Mesenchymal stem cell (in vitro differentiated cells and primary cell): ENCODE data around the gene FNDC11.

Experiments
- DNase-seq: peaks from one replicate; pipeline ENCODE4 v3.0.0-alpha.2; 2013
- H2AFZ ChIP-seq: one replicate; pipeline ENCODE4 v1.6.1; 2013; ENCODE audit warnings: low read depth, mild to moderate bottlenecking, control low read depth, inconsistent platforms, low read length, moderate library complexity
- H2AK5ac ChIP-seq: 2 replicates; pipeline ENCODE4 v1.6.1; 2013; ENCODE audit warnings: low read length, moderate library complexity, mild to moderate bottlenecking, inconsistent platforms; ENCODE audit not compliant: severe bottlenecking
- H2BK120ac ChIP-seq: one replicate; pipeline ENCODE4 v1.6.1; 2013; ENCODE audit warnings: low read depth, mild to moderate bottlenecking, inconsistent platforms, low read length, moderate library complexity
- H2BK12ac ChIP-seq, 2 experiments: one replicate each; pipeline ENCODE4 v1.6.1; 2013; ENCODE audit warnings: inconsistent platforms in 2 of 2, low read length in 2 of 2, mild to moderate bottlenecking in 2 of 2, moderate library complexity in 2 of 2, control low read depth in 1 of 2
- H2BK15ac ChIP-seq: one replicate; pipeline ENCODE4 v1.6.1; 2013; ENCODE audit warnings: mild to moderate bottlenecking, low read depth, inconsistent platforms; ENCODE audit not compliant: poor library complexity, severe bottlenecking
- H2BK5ac ChIP-seq: 2 replicates; pipeline ENCODE4 v1.6.1; 2013; ENCODE audit warnings: low read depth, mild to moderate bottlenecking, low read length, control low read depth, inconsistent platforms; ENCODE audit not compliant: poor library complexity, severe bottlenecking
- H3K14ac ChIP-seq, 2 experiments: one replicate each; pipeline ENCODE4 v1.6.1; 2013; ENCODE audit warnings: inconsistent platforms in 2 of 2, low read length in 2 of 2, control low read depth in 1 of 2, mild to moderate bottlenecking in 1 of 2, moderate library complexity in 1 of 2
- H3K18ac ChIP-seq, 2 experiments: one replicate each; pipeline ENCODE4 v1.6.1; 2013; ENCODE audit warnings: inconsistent platforms in 2 of 2, low read length in 2 of 2, control low read depth in 1 of 2, low read depth in 1 of 2, mild to moderate bottlenecking in 1 of 2
- H3K23ac ChIP-seq, 2 experiments: one replicate each; pipeline ENCODE4 v1.6.1; 2013; ENCODE audit warnings: inconsistent platforms in 2 of 2, low read length in 2 of 2, mild to moderate bottlenecking in 2 of 2, moderate library complexity in 2 of 2, control low read depth in 1 of 2
- H3K27ac ChIP-seq: 2 replicates; pipeline ENCODE4 v1.5.1; 2013; ENCODE audit warnings: mild to moderate bottlenecking, moderate library complexity, low read length, control low read depth, inconsistent platforms; ENCODE audit not compliant: poor library complexity, severe bottlenecking
- H3K27me3 ChIP-seq, 2 experiments: 2 replicates each; pipeline versions ENCODE4 v1.6.1 to v1.7.0; 2013; ENCODE audit warnings: low read length in 2 of 2, mild to moderate bottlenecking in 2 of 2, moderate library complexity in 2 of 2, control low read depth in 1 of 2, inconsistent platforms in 1 of 2; ENCODE audit not compliant: control insufficient read depth in 1 of 2, insufficient read depth in 1 of 2
- H3K36me3 ChIP-seq, 2 experiments: 2 replicates each; pipeline versions ENCODE4 v1.6.1 to v1.7.0; 2013; ENCODE audit warnings: low read length in 2 of 2, control low read depth in 1 of 2, inconsistent platforms in 1 of 2, low read depth in 1 of 2, mild to moderate bottlenecking in 1 of 2; ENCODE audit not compliant: insufficient read depth in 2 of 2, control insufficient read depth in 1 of 2
- H3K4ac ChIP-seq, 2 experiments: one replicate each; pipeline ENCODE4 v1.6.1; 2013; ENCODE audit warnings: inconsistent platforms in 2 of 2, low read length in 2 of 2, mild to moderate bottlenecking in 2 of 2, moderate library complexity in 2 of 2, control low read depth in 1 of 2, low read depth in 1 of 2
- H3K4me1 ChIP-seq: 2 replicates; pipeline ENCODE4 v1.6.1; 2013; ENCODE audit warnings: low read depth, low read length, control low read depth; ENCODE audit not compliant: control insufficient read depth, insufficient read depth
- H3K4me2 ChIP-seq: 2 replicates; pipeline ENCODE4 v1.6.1; 2013; ENCODE audit warnings: low read length, mild to moderate bottlenecking, inconsistent platforms; ENCODE audit not compliant: poor library complexity, severe bottlenecking
- H3K4me3 ChIP-seq, 2 experiments: 2 replicates each; pipeline versions ENCODE4 v1.5.1 to v1.7.0; 2013; ENCODE audit warnings: low read length in 2 of 2, mild to moderate bottlenecking in 2 of 2, control low read depth in 1 of 2, low read depth in 1 of 2; ENCODE audit not compliant: insufficient read depth in 1 of 2
- H3K79me1 ChIP-seq: replicated peaks from 2 replicates; pipeline ENCODE4 v1.6.1; 2013; ENCODE audit warnings: mild to moderate bottlenecking, control low read depth, low read length, inconsistent platforms; ENCODE audit not compliant: poor library complexity, severe bottlenecking
- H3K9ac ChIP-seq: 2 replicates; pipeline ENCODE4 v1.7.0; 2013; ENCODE audit warnings: mild to moderate bottlenecking, low read length, moderate library complexity
- H3K9me3 ChIP-seq: 2 replicates; pipeline ENCODE4 v1.7.0; 2013; ENCODE audit warnings: mild to moderate bottlenecking, low read length; ENCODE audit not compliant: control insufficient read depth
- H4K8ac ChIP-seq: one replicate; pipeline ENCODE4 v1.6.1; 2013; ENCODE audit warnings: inconsistent platforms, mild to moderate bottlenecking, low read length, moderate library complexity
- H4K91ac ChIP-seq: one replicate; pipeline ENCODE4 v1.6.1; 2013; ENCODE audit warnings: mild to moderate bottlenecking, low read length, inconsistent platforms
- WGBS: methylation state at CpG from one replicate; pipeline ENCODE4 v1.1.7; 2013; ENCODE audit warnings: mixed read lengths; 5-methylcytosine and 5-hydroxymethylcytosine counted together

Gene FNDC11

DNA sequence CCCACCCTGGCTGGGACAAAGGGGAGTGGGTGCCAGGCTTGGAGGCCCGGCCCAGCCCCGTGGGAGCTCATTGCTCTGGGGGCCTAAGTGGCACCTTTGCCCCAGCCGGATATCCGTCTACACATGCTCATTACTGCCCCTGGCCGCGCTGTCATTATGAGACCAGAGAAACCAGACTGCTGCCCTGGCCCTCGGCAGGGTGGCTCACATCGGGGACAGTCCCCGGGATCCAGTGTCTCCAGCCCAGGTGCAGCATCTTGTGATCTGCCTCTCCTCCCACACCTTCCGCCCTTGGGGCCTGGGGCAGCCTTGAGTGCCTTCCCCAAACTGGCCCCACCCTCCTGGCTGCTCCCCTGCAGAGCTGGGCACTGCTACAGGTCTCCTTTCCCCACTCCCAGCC, 11.3 kb upstream of the FNDC11 start:
- H4K91ac ChIP-seq: no peak overlapping the region
- H2BK120ac ChIP-seq: no peak overlapping the region
- H3K14ac ChIP-seq: no peak overlapping the region
- no peak overlapping the region for H3K4ac ChIP-seq
- H2AK5ac ChIP-seq: no peak overlapping the region
- H2BK12ac ChIP-seq: no peak overlapping the region
- no peaks in the 10 kb centered on the region for H3K79me1 ChIP-seq
- H3K9me3 ChIP-seq: no peaks in the 10 kb centered on the region
- DNase-seq: no peak
- no peak overlapping the region for H4K8ac ChIP-seq
- H3K36me3 ChIP-seq: no peaks in the 10 kb centered on the region
- H3K4me2 ChIP-seq: no peak overlapping the region
- peaks cover 32% of the 10 kb centered on the region for H3K4me1 ChIP-seq
- no peak overlapping the region for H2BK5ac ChIP-seq
- no peak overlapping the region for H3K27ac ChIP-seq
- H3K9ac ChIP-seq: no peak overlapping the region
- no peak overlapping the region for H3K18ac ChIP-seq
- WGBS: 93% methylated on average over 10 of the region's 10 CpGs
- H3K23ac ChIP-seq: no peak overlapping the region
- no peak overlapping the region for H2AFZ ChIP-seq
- H3K4me3 ChIP-seq: no peak overlapping the region
- H3K27me3 ChIP-seq: peaks cover 0 to 71% of the 10 kb centered on the region in 2 experiments
- H2BK15ac ChIP-seq: peak overlapping the region; percentile 3

DNA sequence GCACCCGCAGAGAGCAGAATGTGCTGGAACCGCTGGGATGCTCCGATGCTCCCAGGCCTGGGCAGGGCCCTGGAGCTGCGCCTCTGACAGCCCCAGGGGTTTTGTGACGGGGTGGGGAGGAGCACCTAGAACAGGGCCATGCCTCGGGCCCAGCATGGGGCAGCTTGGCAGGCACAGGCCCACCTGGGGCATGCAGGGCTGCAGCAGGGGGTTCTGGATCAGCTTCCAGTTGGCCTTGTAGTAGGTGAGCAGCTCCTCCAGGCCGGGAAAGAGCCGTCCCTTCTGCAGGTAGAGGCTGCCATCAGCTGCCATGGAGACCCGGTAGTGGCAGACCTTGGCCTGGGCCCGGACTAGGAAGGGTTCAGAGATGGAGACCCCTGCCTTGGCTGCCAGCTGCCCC, 10.8 kb upstream of the FNDC11 start:
- Histone ChIP-seq H2AK5ac (no peak overlapping the region), H3K4ac (no peak overlapping the region), H3K36me3 (no peaks in the 10 kb centered on the region), H4K91ac (no peak overlapping the region), H3K4me1 (peaks cover 31% of the 10 kb centered on the region), H3K9me3 (no peaks in the 10 kb centered on the region), H3K23ac (no peak overlapping the region), H3K27ac (no peak overlapping the region), H3K4me3 (no peak overlapping the region), H2BK15ac (no peak overlapping the region), H2AFZ (no peak overlapping the region), H3K9ac (no peak overlapping the region), H3K14ac (no peak overlapping the region), H3K27me3 (peaks cover 3 to 76% of the 10 kb centered on the region in 2 experiments), H3K79me1 (no peaks in the 10 kb centered on the region), H3K4me2 (no peak overlapping the region), H2BK5ac (no peak overlapping the region), H2BK12ac (no peak overlapping the region), H4K8ac (peak overlapping the region; percentile 45), H2BK120ac (no peak overlapping the region), H3K18ac (no peak overlapping the region)
- 85% methylated on average over 10 of the region's 10 CpGs for WGBS
- no peak for DNase-seq

GRCh38 chr20:63543733-63544132, 10.2 kb upstream of the FNDC11 start:
- Histone ChIP-seq H4K91ac (no peak overlapping the region), H4K8ac (no peak overlapping the region), H3K27me3 (peaks cover 9 to 82% of the 10 kb centered on the region in 2 experiments), H3K9me3 (no peaks in the 10 kb centered on the region), H3K4me3 (no peak overlapping the region), H2AFZ (no peak overlapping the region), H2AK5ac (no peak overlapping the region), H2BK5ac (no peak overlapping the region), H3K36me3 (no peaks in the 10 kb centered on the region), H3K4me2 (no peak overlapping the region), H3K4ac (no peak overlapping the region), H3K27ac (no peak overlapping the region), H2BK15ac (no peak overlapping the region), H2BK120ac (no peak overlapping the region), H3K79me1 (no peaks in the 10 kb centered on the region), H2BK12ac (no peak overlapping the region), H3K23ac (no peak overlapping the region), H3K9ac (no peak overlapping the region), H3K14ac (no peak overlapping the region), H3K4me1 (peaks cover 26% of the 10 kb centered on the region), H3K18ac (no peak overlapping the region)
- 88% methylated on average over 6 of the region's 6 CpGs for WGBS
- DNase-seq: no peak

GRCh38 chr20:63544241-63544957, 9.6 kb upstream of the FNDC11 start:
- Histone ChIP-seq H3K4me1 (peaks cover 25% of the 10 kb centered on the region), H3K4me2 (no peak overlapping the region), H3K9me3 (no peaks in the 10 kb centered on the region), H3K36me3 (no peaks in the 10 kb centered on the region), H3K23ac (no peak overlapping the region), H2BK5ac (no peak overlapping the region), H3K14ac (no peak overlapping the region), H2AK5ac (no peak overlapping the region), H3K4me3 (no peak overlapping the region), H2AFZ (no peak overlapping the region), H2BK12ac (no peak overlapping the region), H4K91ac (no peak overlapping the region), H3K4ac (no peak overlapping the region), H4K8ac (no peak overlapping the region), H3K79me1 (no peaks in the 10 kb centered on the region), H3K9ac (no peak overlapping the region), H3K18ac (no peak overlapping the region), H3K27ac (no peak overlapping the region), H2BK15ac (no peak overlapping the region), H2BK120ac (no peak overlapping the region), H3K27me3 (peaks cover 11 to 83% of the 10 kb centered on the region in 2 experiments)
- WGBS: 83% methylated on average over 27 of the region's 27 CpGs
- no peak for DNase-seq
